Measurements from ENCODE around the gene SDCBP2. TPM values are rescaled to one million over a fixed set of nuclear protein-coding genes. Genes with fewer than 3 reads are reported as not detected.

Gene SDCBP2
- total RNA-seq, 1 donor from 2014 or later = 1.2 TPM

- peaks cover 21% of the 10 kb centered on the region for H3K4me1 Mint-ChIP-seq
- DNase-seq (no peak), ATAC-seq (ENCODE audit: low read depth) (no peak)
- no peak overlapping the region for H3K27ac Mint-ChIP-seq
- H3K4me3 Mint-ChIP-seq = no peak overlapping the region
- H3K36me3 Mint-ChIP-seq (ENCODE audit: low read depth) = peaks cover 68% of the 10 kb centered on the region
- TF ChIP-seq CTCF (IDR thresholded peaks at IDR 0.05) = no peak
- no peaks in the 10 kb centered on the region for H3K27me3 Mint-ChIP-seq
- H3K9me3 Mint-ChIP-seq = no peaks in the 10 kb centered on the region
- ChIA-PET CTCF (no interaction called here), POLR2A (no interaction called here)
- intact Hi-C loops (cut with micrococcal nuclease) = no loop called here
Observed at GRCh38 chr20:1360094-1360846, 31.3 kb upstream of the SDCBP2 start.

GRCh38 chr20:1357921-1358671 is 29.2 kb upstream of the SDCBP2 start:
- peaks cover 7% of the 10 kb centered on the region for H3K4me1 Mint-ChIP-seq
- H3K4me3 Mint-ChIP-seq = no peak overlapping the region
- no peak for TF ChIP-seq CTCF (IDR thresholded peaks at IDR 0.05)
- no peaks in the 10 kb centered on the region for H3K27me3 Mint-ChIP-seq
- DNase-seq (no peak), ATAC-seq (ENCODE audit: low read depth) (no peak)
- peaks cover 75% of the 10 kb centered on the region for H3K36me3 Mint-ChIP-seq (ENCODE audit: low read depth)
- intact Hi-C loops (cut with micrococcal nuclease) = no loop called here
- peaks cover 5% of the 10 kb centered on the region for H3K9me3 Mint-ChIP-seq
- ChIA-PET CTCF (no interaction called here), POLR2A (no interaction called here)
- no peak overlapping the region for H3K27ac Mint-ChIP-seq

GRCh38 chr20:1353956-1354355 is 25.0 kb upstream of the SDCBP2 start:
- intact Hi-C loops (cut with micrococcal nuclease) = loop anchor here (2.0 kb wide), 1 partner anchor 15 kb away; no protein-coding TSS in a partner anchor
- DNase-seq (no peak), ATAC-seq (ENCODE audit: low read depth) (no peak)
- peaks cover 5% of the 10 kb centered on the region for H3K9me3 Mint-ChIP-seq
- peaks cover 4% of the 10 kb centered on the region for H3K4me1 Mint-ChIP-seq
- no peak overlapping the region for H3K27ac Mint-ChIP-seq
- ChIA-PET POLR2A (interaction anchor here (0.5 kb wide), 1 partner anchor 176 kb away, joined by 3 read pairs; no protein-coding TSS in a partner anchor), CTCF (no interaction called here)
- H3K27me3 Mint-ChIP-seq = no peaks in the 10 kb centered on the region
- H3K4me3 Mint-ChIP-seq = no peak overlapping the region
- H3K36me3 Mint-ChIP-seq (ENCODE audit: low read depth) = peaks cover 66% of the 10 kb centered on the region
- no peak for TF ChIP-seq CTCF (IDR thresholded peaks at IDR 0.05)

GRCh38 chr20:1346315-1346969 is 17.5 kb upstream of the SDCBP2 start:
- Mint-ChIP-seq H3K4me3 (no peak overlapping the region), H3K9me3 (peaks cover 3% of the 10 kb centered on the region), H3K36me3 (ENCODE audit: low read depth) (peaks cover 24% of the 10 kb centered on the region), H3K4me1 (peaks cover 3% of the 10 kb centered on the region), H3K27ac (no peak overlapping the region), H3K27me3 (no peaks in the 10 kb centered on the region)
- ATAC-seq (ENCODE audit: low read depth) = no peak
- TF ChIP-seq CTCF (IDR thresholded peaks at IDR 0.05) = no peak
- ChIA-PET POLR2A (no interaction called here), CTCF (no interaction called here)
- no peak for DNase-seq
- intact Hi-C loops (cut with micrococcal nuclease) = no loop called here

GRCh38 chr20:1345756-1346093 is 16.8 kb upstream of the SDCBP2 start:
- ATAC-seq (ENCODE audit: low read depth) (no peak), DNase-seq (no peak)
- Mint-ChIP-seq H3K27me3 (no peaks in the 10 kb centered on the region), H3K4me1 (peaks cover 3% of the 10 kb centered on the region), H3K9me3 (peaks cover 3% of the 10 kb centered on the region), H3K4me3 (no peak overlapping the region), H3K27ac (no peak overlapping the region), H3K36me3 (ENCODE audit: low read depth) (peaks cover 17% of the 10 kb centered on the region)
- intact Hi-C loops (cut with micrococcal nuclease) = no loop called here
- TF ChIP-seq CTCF (IDR thresholded peaks at IDR 0.05) = no peak
- CTCF ChIA-PET = no interaction called here
- POLR2A ChIA-PET = interaction anchor here (1.0 kb wide), 1 partner anchor 20 kb away, joined by 3 read pairs; no protein-coding TSS in a partner anchor

All from activated B cell treated with CpG ODN at 0.5 μM for 24 hours (primary cell).